HEK293T (cell line): ENCODE measurements around the gene ZBTB20.

ENCODE experiments used
- BHLHE40 ChIP-seq: fragments of 450-650 bp; IDR thresholded peaks from 2 replicates; pipeline ENCODE4 v1.6.1; 2016; ENCODE audit warnings: mild to moderate bottlenecking, moderate library complexity, borderline replicate concordance
- FOXM1 ChIP-seq: fragments of 450-650 bp; IDR thresholded peaks from 2 replicates; pipeline ENCODE4 v1.6.1; 2017; ENCODE audit warnings: mild to moderate bottlenecking, borderline replicate concordance
- NFRKB ChIP-seq: fragments of 450-650 bp; IDR thresholded peaks from 2 replicates; pipeline ENCODE4 v1.6.1; 2016; ENCODE audit warnings: mild to moderate bottlenecking, moderate library complexity

- TF ChIP-seq NFRKB (no peak), BHLHE40 (no peak), FOXM1 (no peak)
Measured at GRCh38 chr3:114973536-114973935, 173.6 kb downstream of the ZBTB20 start.
